Activated CD8-positive, alpha-beta T cell treated with anti-CD3 and anti-CD28 coated beads, Interleukin-2, amount 10 ng/mL, durations not matched to agents 7 days and 5 days (primary cell): ENCODE data around the gene FHAD1. TPM values are rescaled to one million over a fixed set of nuclear protein-coding genes. Genes with fewer than 3 reads are reported as not detected.

Experiments
- ATAC-seq: fragments of 150-1000 bp; cut with Tn5 transposase; one replicate; pipeline ENCODE4 v1.10.0; 2021; ENCODE audit warnings: moderate library complexity
- CTCF ChIA-PET: fragments of 350-600 bp; sonication (Branson Sonifier 250); formaldehyde crosslinking; loops from one replicate; lab custom pipeline; 2021; ENCODE audit warnings: antibody characterized with exemption; lab: Charles Lee
- POLR2A ChIA-PET: fragments of 350-600 bp; sonication (Branson Sonifier 250); formaldehyde crosslinking; loops from one replicate; lab custom pipeline; 2021; ENCODE audit warnings: antibody characterized with exemption; lab: Charles Lee
- DNase-seq: peaks from one replicate; pipeline ENCODE4 v3.0.0-alpha.2; 2020
- H3K27ac Mint-ChIP-seq: one replicate; pipeline ENCODE4 v1.8.0; 2021; ENCODE audit warnings: mild to moderate bottlenecking, mixed read lengths
- H3K27me3 Mint-ChIP-seq: one replicate; pipeline ENCODE4 v1.8.0; 2021; ENCODE audit warnings: low read depth, mixed read lengths
- H3K36me3 Mint-ChIP-seq: one replicate; pipeline ENCODE4 v1.8.0; 2021; ENCODE audit warnings: low read depth, mixed read lengths
- H3K4me1 Mint-ChIP-seq: one replicate; pipeline ENCODE4 v1.8.0; 2021; ENCODE audit warnings: low read depth, mixed read lengths
- H3K4me3 Mint-ChIP-seq: one replicate; pipeline ENCODE4 v1.8.0; 2021; ENCODE audit warnings: mild to moderate bottlenecking, mixed read lengths
- H3K9me3 Mint-ChIP-seq: one replicate; pipeline ENCODE4 v1.8.0; 2022; ENCODE audit warnings: mixed read lengths; ENCODE audit not compliant: insufficient read depth
- total RNA-seq, 2 experiments: library from RNA; stranded (reverse); gene quantifications; one replicate each; pipeline ENCODE4 v1.2.3, GENCODE V29; 2021

The FHAD1 gene
- total RNA-seq, 2 experiments from 2014 or later, result 0.21 to 0.55 TPM

DNA sequence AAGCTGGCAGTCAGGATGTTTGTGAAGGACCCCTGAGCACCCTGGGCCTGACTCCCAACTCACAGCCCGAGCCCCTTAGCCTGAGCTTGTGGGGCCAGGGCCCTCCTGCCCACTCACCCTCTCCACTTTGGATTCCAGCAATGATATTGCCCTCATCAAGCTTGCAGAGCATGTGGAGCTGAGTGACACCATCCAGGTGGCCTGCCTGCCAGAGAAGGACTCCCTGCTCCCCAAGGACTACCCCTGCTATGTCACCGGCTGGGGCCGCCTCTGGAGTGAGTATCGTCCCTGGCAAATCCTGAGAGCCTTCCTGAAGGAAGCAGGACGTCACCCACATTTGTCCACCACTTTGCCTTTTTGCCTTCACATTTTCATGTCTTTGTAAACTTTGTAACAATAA, 196.3 kb downstream of the FHAD1 start:
- peaks cover 5% of the 10 kb centered on the region for H3K27me3 Mint-ChIP-seq
- no peaks in the 10 kb centered on the region for H3K36me3 Mint-ChIP-seq
- no peaks in the 10 kb centered on the region for H3K9me3 Mint-ChIP-seq
- no peak overlapping the region for H3K4me3 Mint-ChIP-seq
- ATAC-seq, result no peak
- no peak for DNase-seq
- no peak overlapping the region for H3K27ac Mint-ChIP-seq
- POLR2A ChIA-PET, result no interaction called here
- CTCF ChIA-PET, result interaction anchor here (2.2 kb wide), 1 partner anchor 120 kb away, joined by 6 read pairs; no protein-coding TSS in a partner anchor
- peaks cover 12% of the 10 kb centered on the region for H3K4me1 Mint-ChIP-seq

DNA sequence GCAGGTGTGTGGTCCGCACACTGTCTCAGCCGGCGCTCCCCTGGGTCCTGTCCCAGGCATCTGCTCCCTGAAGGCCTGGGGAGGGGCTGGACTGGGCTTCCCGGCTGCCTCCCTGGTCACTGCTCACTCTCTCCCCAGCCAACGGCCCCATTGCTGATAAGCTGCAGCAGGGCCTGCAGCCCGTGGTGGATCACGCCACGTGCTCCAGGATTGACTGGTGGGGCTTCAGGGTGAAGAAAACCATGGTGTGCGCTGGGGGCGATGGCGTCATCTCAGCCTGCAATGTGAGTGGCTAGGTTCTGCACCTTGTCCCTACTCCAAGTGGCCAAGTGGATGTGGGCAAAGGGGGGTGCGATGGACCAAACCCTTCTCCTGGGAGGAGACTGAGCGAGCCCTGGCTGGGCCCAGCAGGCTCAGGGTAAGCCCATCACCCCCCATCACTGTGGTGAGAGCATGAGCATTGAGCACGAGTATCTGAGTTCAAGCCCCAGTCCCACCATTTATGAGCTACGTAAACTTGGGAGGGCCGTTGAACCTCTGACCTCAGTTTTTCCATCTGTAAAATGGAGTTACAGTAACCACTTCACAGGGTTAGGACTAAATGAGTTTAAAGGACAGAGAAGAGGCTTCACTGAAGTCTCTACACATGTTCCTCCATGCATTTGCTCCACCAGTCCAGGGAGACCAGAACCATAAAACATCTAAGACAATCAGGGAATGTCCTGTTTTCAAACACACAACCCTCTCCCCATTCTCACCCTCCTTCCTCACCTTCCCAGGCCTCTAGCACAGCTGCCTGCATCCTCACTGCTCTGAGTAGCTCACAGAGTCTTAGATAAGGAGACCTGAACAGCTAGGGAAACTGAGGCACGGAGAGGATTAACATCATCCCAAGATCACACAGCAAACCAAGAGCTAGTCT, 197.7 kb downstream of the FHAD1 start:
- H3K27me3 Mint-ChIP-seq, result peaks cover 5% of the 10 kb centered on the region
- no peak overlapping the region for H3K27ac Mint-ChIP-seq
- ChIA-PET POLR2A (no interaction called here), CTCF (interaction anchor here (2.2 kb wide), 1 partner anchor 122 kb away, joined by 6 read pairs; no protein-coding TSS in a partner anchor)
- DNase-seq (no peak), ATAC-seq (no peak)
- H3K4me3 Mint-ChIP-seq, result no peak overlapping the region
- no peaks in the 10 kb centered on the region for H3K36me3 Mint-ChIP-seq
- peaks cover 12% of the 10 kb centered on the region for H3K4me1 Mint-ChIP-seq
- no peaks in the 10 kb centered on the region for H3K9me3 Mint-ChIP-seq

DNA sequence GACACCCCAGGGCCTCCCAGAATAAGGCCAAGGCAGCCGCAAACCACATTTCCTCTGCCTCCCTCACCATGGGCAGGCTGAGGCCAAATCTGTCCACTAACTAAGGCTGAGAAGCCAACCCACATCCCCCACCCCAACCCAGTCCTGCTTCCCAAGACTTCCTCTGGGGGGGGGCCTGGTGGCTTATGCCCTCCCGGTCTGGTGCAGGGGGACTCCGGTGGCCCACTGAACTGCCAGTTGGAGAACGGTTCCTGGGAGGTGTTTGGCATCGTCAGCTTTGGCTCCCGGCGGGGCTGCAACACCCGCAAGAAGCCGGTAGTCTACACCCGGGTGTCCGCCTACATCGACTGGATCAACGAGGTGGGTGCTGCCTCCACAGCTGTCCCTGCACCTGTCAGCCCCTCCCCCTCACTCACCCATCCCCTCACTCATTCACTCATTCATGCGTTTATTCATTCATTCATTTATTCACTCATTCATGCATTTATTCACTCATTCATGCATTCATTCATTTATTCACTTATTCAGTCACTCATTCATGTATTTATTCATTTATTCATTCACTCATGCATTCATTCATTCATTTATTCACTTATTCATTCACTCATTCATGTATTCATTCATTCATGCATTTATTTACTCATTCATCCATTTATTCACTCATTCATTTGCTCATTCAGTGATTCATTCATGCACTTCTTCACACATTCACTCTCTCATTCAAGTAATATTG, 198.5 kb downstream of the FHAD1 start:
- no peak overlapping the region for H3K4me3 Mint-ChIP-seq
- DNase-seq, result no peak
- no peaks in the 10 kb centered on the region for H3K36me3 Mint-ChIP-seq
- H3K27ac Mint-ChIP-seq, result no peak overlapping the region
- peaks cover 12% of the 10 kb centered on the region for H3K4me1 Mint-ChIP-seq
- H3K9me3 Mint-ChIP-seq, result no peaks in the 10 kb centered on the region
- peaks cover 5% of the 10 kb centered on the region for H3K27me3 Mint-ChIP-seq
- ATAC-seq, result no peak
- CTCF ChIA-PET, result no interaction called here
- POLR2A ChIA-PET, result no interaction called here

DNA sequence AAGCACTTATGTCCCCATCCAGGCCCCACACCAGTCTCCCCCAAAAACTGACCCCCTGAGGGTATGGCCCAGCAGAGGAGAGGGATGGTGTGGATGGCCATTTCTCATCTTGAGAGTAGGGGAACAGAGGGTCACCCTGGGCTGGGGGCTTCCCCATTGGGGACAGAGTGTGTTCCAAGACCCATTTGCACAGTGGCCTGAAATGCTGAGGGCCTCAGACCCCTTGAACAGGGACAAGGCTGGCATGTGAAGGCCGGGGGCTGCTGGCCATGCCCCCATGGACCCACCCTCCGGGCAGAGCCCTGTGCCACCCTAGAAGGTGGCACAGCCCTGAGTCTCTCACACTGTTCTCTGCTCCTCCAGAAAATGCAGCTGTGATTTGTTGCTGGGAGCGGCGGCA, 199.2 kb downstream of the FHAD1 start:
- H3K27ac Mint-ChIP-seq, result no peak overlapping the region
- CTCF ChIA-PET, result no interaction called here
- no peaks in the 10 kb centered on the region for H3K36me3 Mint-ChIP-seq
- POLR2A ChIA-PET, result no interaction called here
- peaks cover 12% of the 10 kb centered on the region for H3K4me1 Mint-ChIP-seq
- DNase-seq (no peak), ATAC-seq (no peak)
- H3K9me3 Mint-ChIP-seq, result no peaks in the 10 kb centered on the region
- H3K4me3 Mint-ChIP-seq, result no peak overlapping the region
- peaks cover 5% of the 10 kb centered on the region for H3K27me3 Mint-ChIP-seq

Other genes starting within 250 kb of the FHAD1 start
- gene TMEM51, start 93.5 kb upstream of the FHAD1 start, total RNA-seq, result under 1 TPM; 0.18 to 0.23 TPM
- gene EFHD2, start 162.7 kb downstream of the FHAD1 start, total RNA-seq, result 10 to 100 TPM; 71.0 to 71.8 TPM
- not detected for gene CTRC, start 191.2 kb downstream of the FHAD1 start, total RNA-seq
- gene CELA2A, start 209.5 kb downstream of the FHAD1 start, total RNA-seq, result not detected
- gene CELA2B, start 228.9 kb downstream of the FHAD1 start, total RNA-seq, result not detected